ENCODE measurements around the gene DMXL2. TPM values are rescaled to one million over a fixed set of nuclear protein-coding genes. Genes with fewer than 3 reads are reported as not detected.

The DMXL2 gene, protein sequence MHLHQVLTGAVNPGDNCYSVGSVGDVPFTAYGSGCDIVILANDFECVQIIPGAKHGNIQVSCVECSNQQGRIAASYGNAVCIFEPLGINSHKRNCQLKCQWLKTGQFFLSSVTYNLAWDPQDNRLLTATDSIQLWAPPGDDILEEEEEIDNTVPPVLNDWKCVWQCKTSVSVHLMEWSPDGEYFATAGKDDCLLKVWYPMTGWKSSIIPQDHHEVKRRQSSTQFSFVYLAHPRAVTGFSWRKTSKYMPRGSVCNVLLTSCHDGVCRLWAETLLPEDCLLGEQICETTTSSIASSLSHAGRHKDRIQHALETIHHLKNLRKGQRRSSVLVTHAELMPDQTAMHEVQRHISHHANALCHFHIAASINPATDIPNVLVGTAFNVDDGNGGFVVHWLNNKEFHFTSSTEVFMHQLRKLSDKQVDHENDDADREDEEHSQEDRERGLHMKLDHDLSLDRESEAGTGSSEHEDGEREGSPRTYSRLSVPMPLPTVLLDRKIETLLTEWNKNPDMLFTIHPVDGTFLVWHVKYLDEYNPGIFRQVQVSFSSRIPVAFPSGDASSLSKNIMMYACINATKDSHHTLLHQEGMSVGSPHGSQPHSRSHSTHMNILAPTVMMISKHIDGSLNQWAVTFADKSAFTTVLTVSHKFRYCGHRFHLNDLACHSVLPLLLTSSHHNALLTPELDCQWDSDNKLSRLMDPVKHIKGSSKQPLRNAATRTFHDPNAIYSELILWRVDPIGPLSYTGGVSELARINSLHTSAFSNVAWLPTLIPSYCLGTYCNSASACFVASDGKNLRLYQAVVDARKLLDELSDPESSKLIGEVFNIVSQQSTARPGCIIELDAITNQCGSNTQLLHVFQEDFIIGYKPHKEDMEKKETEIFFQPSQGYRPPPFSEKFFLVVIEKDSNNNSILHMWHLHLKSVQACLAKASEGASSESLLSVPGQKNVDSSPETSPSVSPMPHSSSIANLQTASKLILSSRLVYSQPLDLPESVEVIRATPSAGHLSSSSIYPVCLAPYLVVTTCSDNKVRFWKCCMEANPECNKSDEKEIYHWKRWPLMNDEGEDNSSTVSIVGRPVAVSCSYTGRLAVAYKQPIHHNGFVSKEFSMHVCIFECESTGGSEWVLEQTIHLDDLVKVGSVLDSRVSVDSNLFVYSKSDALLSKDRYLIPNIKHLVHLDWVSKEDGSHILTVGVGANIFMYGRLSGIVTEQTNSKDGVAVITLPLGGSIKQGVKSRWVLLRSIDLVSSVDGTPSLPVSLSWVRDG (N-terminal part only)
- 68.6 TPM for total RNA-seq

DNA sequence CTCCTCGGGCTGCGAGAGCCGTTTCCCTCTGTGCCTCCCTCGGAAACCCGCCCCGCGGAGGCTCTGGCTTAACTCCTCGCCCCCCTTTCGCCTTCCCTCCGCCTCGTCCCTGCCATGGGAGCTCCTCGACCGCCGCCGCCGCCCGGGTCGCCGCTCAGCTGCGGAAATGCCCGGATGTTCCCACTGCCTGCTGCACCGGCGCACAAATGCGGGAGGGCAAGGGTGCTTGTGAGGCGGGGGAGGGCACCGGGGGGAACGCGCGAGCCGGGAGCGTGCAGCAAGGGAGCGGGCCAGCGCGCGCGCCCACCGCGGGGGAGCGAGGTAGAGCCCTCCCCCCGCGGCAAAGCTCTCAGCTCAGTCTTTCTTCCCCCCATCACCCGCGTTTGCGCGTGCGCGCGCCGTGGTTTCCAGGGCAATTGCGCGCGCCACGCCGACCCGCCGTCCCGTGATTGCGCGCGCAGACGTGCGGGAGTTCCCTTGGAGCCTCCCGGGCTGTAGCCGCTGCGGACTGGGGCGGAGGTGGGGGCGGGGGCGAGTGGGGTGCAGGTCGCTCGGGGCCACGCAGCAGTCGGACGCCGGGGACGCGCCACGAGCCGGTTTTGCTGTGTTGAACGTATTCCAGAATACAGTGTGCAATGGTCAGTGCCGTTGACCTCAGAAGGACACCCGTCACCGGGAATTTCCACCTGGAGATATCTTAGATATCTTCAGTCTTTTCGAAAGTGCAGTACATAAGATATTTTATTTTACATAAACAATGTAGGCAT, at the start of gene DMXL2:
TSS of gene DMXL2 (minus strand) at position 168 of the 767 bp plus-strand sequence. CDS start 226 bp downstream, outside the sequence.

Other genes with a start within 250 kb of the DMXL2 start
- not detected for gene SCG3, start 58.7 kb upstream of the DMXL2 start, total RNA-seq
- gene LYSMD2, start 114.9 kb upstream of the DMXL2 start, total RNA-seq = 6.6 TPM
- gene TMOD2, start 128.8 kb upstream of the DMXL2 start, total RNA-seq = 6.4 TPM
- 40.0 TPM for gene TMOD3, start 206.9 kb upstream of the DMXL2 start, total RNA-seq

Data from metanephros (tissue), 1 donor.